Sciatic nerve (tissue), 2 donors: ENCODE measurements around the gene HPD. TPM values are rescaled to one million over a fixed set of nuclear protein-coding genes. Genes with fewer than 3 reads are reported as not detected.

Experiments
- ATAC-seq: fragments of 200-7000 bp; cut with Tn5 transposase; one replicate; pipeline ENCODE4 v1.9.1; 2020; ENCODE audit warnings: mild to moderate bottlenecking, moderate library complexity
- DNase-seq: peaks from one replicate; pipeline ENCODE4 v3.0.0-alpha.2; 2020; ENCODE audit warnings: low spot score
- intact Hi-C: fragments of 100-400 bp; cut with DNase I; formaldehyde crosslinking; loops from one replicate; pipeline ENCODE4 v1.14.2; 2022
- total RNA-seq: library from RNA; stranded (reverse); fragmentation: NEBNext Ultra II Directional; extraction: Animal tissue kit (Norgen Biotek cat#: 25700); gene quantifications from one replicate; pipeline ENCODE4 v1.2.1, GENCODE V29; 2021
- donor health status: DM: no; HTN: no; CAD: no.
- donor health status: DM: no; HTN: no; CAD: no.

Gene HPD
- total RNA-seq, 1 donor from 2014 or later = 0.40 TPM

DNA sequence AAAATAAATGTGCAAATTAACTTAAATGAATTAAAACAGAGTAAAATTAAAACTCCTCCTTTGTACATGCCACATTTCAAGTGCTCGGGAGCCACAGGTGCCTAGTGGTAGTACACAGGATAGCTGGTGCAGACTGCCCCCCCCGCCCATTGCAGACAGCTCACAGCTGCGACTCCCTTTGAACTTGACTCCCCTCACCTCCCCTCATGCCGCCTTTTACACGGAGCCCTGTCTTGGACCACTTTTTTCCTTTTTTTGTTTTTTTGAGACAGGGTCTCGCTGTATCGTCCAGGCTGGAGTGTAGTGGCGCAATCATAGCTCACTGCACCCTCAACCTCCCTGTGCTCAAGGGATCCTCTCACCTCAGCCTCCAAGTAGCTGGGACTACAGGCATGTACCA is 43.4 kb downstream of the HPD start:
- DNase-seq (no peak), ATAC-seq (no peak)
- intact Hi-C loops = no loop called here

DNA sequence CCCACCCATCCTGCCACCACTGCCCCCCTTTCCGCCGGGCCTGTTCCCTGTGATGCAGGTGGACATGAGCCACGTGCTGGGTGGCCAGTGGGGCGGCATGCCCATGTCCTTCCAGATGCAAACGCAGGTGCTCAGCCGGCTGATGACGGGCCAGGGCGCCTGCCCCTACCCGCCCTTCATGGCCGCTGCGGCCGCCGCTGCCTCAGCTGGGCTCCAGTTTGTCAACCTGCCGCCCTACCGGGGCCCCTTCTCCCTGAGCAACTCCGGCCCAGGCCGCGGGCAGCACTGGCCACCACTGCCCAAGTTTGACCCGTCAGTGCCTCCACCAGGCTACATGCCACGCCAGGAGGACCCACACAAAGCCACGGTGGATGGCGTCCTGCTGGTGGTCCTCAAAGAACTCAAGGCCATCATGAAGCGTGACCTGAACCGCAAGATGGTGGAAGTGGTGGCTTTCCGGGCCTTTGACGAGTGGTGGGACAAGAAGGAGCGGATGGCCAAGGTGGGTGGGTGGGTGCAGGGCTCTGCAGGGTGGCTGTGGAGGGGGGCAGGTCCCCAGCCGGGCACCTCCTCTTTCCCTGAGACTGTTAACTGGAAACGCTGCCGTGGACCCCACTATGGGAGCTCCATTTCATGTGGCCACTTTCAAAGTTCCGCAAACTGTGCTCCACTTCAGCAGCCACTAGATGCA is 44.1 kb downstream of the HPD start:
- DNase-seq = no peak
- intact Hi-C loops = no loop called here

DNA sequence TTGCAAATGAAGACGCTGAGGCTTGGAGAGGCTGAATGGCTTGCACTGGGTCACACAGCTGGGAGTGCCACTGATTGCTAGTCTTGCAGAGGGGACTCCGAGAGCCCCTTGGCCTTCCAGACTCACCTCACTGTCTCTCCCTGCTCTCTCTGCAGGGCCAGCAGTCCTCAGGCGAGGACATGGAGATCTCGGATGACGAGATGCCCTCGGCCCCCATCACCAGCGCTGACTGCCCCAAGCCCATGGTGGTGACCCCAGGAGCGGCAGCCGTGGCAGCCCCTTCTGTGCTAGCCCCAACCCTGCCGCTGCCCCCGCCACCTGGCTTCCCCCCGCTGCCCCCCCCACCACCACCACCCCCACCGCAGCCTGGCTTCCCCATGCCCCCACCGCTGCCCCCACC is 44.7 kb downstream of the HPD start:
- no peak for DNase-seq
- intact Hi-C loops = no loop called here
- no peak for ATAC-seq

More for the DNA sequence above, 44.1 kb downstream of the HPD start:
- no peak for ATAC-seq

DNA sequence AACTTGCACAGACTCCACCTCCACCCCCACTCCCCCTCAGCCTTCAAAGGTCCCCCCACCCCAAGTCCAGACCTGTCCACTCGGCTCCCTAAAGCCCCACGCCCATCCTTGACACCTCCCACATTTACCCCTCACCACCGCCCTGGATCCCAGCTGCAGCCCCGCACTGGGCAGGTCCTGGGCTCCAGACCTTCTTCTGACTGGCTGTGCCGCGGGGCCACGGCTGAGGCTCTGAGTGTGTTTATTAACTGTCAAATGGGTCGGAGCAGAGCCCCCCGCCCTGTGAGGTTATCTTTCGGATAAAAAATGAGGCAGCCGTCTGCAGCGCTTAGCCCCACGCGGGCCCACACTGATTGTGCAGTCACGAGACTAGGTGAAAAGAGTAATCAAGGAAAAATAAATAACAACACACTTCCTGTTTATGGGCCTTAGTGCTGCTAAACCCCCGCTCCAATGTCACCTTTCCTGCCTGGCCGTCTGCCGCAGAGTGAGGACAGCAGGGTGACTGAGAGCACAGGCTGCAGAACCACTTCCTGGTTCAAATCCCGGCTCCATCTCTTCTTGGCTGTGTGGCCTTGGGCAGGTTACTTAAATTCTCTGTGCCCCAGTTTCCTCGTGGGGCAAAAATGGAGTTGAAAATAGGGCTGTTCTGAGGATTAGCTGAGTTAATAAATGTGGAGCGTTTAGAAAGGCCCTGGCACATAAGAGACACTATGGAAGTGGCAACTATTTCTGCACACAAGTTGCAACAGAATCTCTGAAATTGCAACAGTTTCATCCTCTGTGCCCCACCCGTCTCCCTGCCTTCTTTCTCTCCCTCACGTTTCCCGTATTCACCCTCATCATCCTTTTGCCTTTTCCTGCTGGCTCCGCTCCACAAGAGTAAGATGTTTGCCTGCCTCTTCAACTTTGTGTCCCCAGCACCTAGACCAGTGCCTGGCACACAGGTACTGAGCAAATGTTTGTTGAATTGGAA is 45.5 kb downstream of the HPD start:
- no peak for ATAC-seq
- no peak for DNase-seq
- intact Hi-C loops = no loop called here

DNA sequence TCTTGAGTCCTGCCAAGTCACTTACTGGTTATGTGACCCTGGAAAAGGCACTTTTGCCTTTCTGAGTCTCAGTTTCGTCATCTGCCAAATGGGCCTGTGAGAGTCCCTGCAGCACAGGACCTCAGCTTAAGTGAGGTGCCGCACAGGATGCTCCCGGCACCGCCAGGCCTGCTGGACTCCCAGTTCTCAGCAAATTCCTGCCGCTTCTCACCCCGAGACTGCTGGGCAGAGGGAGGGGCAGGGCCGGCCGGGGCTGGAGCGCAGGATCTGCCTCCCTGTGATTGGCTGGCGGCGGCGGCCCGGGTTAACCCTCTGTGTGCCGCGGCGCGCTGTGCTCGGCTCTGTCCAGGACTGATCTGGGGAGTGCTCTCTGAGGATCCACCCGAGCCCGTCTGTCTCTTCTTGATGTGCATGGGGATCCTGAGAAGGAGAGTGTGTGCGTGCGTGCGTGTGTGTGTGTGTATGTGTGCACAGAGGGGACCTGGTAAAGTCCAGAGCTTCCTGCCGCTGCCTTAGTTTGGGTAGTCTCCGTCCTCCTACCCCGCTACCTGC is 46.3 kb downstream of the HPD start:
- DNase-seq (peak; percentile 84), ATAC-seq (peak; percentile 82)
- intact Hi-C loops = no loop called here

DNA sequence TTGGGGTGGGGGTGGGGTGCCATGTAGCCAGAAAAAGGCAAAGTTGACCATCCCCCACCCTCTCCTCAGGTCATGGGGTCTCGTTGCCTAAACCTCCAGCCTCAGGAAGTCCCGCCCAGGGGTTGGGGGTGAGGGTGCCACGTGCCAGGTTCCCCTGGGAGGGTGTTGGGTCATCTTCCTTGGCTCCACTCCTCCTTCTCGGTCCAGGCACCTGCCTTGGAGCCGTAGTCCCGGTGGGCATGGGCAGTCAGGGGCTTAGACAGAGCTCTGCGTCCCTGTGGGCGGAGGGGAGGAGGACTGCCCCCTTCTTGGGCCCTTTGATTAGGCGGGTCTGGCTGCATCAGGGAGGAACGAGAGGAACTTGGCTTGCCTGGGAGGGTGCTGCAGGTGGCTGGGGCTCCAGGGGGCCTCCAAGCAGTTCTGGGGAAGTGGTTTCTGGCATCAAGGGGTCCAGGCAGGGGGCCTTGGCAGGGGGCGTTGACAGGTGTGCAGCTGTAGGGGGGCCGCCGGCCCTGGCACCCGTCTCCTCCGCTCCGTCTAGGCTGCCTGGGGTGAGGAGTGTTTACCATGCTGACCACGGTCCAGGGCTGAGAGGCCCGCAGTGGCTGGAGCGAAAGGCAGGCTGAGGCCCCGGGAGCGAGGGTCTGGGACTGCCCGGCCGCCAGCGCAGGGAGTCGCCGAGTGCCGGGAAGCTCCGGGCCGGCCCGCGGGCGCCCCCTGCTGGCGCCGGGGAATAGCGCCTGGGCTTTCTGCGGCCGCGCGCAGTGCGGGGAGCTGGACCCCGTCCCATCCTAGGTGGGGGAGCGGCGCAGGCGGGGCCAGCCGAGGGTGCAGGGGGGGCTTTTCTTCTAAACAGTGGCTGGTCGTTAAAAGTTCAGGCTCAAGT is 47.0 kb downstream of the HPD start:
- intact Hi-C loops = loop anchor here (2.0 kb wide), 1 partner anchor 15 kb away; no protein-coding TSS in a partner anchor

DNA sequence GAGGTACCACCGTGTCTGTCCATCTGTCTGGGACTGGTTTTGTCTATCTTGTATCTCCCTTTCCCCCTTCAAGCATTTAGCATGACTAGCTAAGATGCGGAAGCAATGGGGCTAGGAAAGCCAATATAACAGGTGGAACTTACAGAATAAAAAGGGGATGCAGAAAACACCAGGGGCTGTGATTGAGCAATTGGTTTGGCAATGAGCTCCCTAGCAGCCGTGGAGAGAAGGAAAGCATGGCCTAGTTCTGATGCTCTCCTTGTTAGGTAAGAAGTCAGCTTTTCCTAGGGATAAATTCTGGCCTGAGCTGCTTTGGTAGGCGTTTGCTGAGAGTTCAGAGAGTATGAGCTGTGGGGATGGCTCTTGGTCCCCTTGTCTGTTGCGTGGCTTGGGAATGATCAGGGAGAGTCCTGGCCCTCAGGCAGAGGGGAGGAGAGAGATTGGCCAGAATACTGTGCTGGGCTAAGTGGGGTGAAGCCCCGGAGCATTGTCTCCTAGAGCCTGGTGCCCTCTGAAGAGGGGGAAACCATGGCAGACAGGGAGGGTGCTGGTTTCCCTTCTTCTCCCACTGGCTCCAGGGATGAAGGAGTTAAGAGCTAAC is 47.7 kb downstream of the HPD start:
- no peak for DNase-seq
- intact Hi-C loops = loop anchor here (2.0 kb wide), 1 partner anchor 14 kb away; no protein-coding TSS in a partner anchor
- ATAC-seq = no peak

More for the DNA sequence above, 47.0 kb downstream of the HPD start:
- ATAC-seq (peak; percentile 85), DNase-seq (peak; percentile 83)

DNA sequence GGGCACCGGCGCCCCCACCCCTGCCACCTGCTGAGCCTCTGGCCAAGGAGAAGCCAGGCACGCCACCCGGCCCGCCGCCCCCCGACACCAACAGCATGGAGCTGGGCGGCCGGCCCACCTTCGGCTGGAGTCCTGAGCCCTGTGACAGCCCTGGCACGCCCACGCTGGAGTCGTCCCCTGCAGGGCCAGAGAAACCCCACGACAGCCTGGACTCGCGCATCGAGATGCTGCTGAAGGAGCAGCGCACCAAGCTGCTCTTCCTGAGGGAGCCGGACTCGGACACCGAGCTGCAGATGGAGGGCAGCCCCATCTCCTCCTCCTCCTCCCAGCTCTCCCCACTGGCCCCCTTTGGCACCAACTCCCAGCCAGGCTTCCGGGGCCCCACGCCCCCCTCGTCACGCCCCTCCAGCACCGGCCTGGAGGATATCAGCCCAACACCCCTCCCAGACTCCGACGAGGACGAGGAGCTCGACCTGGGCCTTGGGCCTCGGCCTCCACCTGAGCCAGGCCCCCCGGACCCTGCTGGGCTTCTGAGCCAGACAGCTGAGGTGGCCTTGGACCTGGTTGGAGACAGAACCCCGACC is 48.3 kb downstream of the HPD start:
- intact Hi-C loops = loop anchor here (2.0 kb wide), 1 partner anchor 14 kb away; no protein-coding TSS in a partner anchor
- ATAC-seq (no peak), DNase-seq (peak; percentile 60)

DNA sequence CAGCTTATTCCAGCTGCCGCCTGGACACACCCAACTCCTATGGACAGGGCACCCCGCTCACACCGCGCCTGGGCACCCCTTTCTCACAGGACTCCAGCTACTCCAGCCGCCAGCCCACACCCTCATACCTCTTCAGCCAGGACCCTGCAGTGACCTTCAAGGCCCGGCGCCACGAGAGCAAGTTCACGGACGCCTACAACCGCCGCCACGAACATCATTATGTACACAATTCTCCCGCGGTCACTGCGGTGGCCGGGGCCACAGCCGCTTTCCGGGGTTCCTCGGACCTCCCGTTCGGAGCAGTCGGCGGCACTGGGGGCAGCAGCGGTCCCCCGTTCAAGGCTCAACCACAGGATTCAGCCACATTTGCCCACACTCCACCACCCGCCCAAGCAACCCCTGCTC is 48.9 kb downstream of the HPD start:
- intact Hi-C loops = loop anchor here (2.0 kb wide), 1 partner anchor 13 kb away; no protein-coding TSS in a partner anchor
- ATAC-seq (no peak), DNase-seq (peak; percentile 57)

DNA sequence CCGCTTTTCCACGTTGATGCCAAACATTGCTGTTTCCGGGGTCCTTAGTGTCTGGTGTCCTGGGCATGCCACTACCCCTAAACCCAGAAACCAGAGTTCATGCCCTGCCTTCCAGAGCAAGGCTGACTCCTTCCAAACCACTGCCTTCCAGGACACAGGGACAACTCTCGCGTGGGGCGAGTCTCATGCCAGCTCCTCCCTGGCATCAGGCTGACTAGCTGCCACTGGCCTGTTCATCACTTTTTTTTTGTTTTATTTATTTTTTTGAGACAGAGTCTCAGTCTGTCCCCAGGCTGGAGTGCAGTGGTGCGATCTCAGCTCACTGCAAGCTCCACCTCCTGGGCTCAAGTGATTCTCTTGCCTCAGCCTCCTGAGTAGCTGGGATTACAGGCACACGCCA is 50.0 kb downstream of the HPD start:
- no peak for ATAC-seq
- intact Hi-C loops = no loop called here
- no peak for DNase-seq

DNA sequence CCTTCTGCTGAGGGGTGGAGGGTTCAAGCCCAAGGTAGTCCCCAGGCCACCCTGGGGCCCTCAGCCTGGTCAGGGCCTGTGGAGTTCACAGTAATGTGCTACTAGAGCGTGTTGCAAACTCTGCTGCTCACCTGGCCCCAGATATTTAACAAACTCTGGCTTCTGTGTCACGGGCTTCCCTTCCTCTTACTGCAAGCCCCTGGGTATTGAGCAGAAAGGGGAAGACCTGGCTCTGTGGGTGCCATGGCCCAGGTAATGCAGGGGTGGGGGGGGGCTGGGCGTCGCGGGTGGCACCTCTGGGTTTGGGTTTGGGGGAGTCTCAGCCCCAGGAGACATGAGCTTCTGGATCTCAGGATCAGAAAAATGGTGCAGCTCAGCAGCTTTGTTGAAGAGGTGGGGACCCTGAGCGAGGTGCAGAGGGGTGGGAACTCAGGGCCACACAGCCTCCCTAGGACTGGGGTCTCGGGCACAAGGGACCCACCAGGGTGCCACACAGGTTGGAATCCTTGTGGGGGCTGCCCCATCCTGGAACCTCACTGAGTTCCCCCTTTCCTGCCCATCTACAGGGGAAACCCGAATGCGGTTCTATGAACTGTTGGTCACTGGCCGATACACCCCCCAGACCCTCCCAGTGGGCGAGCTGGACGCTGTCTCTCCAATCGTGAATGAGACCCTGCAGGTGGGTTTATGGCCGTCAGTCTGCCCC is 50.9 kb downstream of the HPD start:
- no peak for DNase-seq
- intact Hi-C loops = no loop called here
- no peak for ATAC-seq

DNA sequence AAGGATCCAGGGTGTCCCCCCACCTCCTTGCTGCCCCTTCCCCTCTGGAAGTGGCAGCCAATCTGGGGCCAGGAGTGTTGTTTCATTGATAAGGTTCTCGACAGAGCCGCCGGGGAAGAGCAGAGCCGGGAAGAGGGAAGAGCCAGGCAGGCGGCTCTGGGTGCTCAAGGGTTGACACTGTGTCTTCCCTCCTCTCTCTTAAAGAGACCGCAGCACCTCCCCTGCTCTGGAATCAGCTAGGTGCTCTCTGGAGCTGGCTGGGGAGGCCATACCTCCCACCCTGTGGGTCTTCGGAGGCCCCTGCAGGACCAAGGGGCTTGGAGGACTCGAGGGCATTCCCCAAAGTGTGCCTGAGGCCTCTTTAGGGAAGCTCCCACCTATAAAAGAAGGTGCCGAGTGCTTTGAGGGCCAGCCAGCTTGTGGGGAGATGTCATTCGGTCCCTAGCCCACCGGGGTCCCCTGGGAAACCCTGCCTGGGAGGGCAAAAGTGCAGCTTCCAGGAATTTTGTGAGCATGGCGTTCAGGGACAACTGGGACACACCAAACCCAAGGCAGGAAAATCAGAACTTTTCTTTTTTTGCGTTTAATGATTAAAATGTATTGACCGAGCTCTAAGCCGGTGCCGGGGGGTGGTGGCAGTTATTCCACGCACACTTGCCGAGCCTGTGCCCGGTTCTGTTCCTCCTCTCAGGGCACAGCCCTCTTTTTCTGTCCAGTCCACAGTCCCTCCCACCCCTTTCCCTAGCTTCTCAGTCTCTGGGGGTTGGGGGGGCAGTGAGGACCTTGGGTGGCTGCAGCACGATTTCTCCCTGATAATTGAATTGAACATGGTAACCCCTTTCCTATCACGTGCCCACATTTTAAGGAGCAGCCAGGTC is 51.9 kb downstream of the HPD start:
- ATAC-seq = peak; percentile 14
- intact Hi-C loops = no loop called here

DNA sequence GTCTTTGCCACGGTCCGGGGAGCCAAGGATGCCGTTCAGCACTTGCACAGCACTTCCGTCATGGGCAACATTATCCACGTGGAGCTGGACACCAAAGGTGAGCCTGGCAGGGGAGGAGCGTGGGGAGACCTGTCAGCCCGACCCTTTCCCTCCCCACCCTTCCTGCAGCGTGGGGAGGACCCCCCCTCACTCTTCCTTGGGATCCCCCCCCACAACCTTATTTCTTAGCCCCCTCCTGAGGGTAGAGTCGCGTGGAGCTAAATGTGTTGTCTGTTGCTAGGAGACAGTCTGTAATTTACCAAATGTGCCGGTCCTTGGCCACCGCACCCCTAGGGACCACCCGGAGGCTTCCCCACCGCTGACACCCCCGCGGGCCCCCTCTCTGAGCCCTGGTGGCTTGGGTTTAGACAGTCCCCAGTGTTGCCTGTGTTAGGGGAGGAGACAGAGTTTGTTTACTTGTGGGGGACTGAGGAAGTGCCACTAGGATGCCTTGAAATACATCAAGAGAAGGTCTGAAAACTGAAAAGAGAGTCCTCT is 52.6 kb downstream of the HPD start:
- intact Hi-C loops = no loop called here
- ATAC-seq (no peak), DNase-seq (no peak)

More for the DNA sequence above, 51.9 kb downstream of the HPD start:
- no peak for DNase-seq

DNA sequence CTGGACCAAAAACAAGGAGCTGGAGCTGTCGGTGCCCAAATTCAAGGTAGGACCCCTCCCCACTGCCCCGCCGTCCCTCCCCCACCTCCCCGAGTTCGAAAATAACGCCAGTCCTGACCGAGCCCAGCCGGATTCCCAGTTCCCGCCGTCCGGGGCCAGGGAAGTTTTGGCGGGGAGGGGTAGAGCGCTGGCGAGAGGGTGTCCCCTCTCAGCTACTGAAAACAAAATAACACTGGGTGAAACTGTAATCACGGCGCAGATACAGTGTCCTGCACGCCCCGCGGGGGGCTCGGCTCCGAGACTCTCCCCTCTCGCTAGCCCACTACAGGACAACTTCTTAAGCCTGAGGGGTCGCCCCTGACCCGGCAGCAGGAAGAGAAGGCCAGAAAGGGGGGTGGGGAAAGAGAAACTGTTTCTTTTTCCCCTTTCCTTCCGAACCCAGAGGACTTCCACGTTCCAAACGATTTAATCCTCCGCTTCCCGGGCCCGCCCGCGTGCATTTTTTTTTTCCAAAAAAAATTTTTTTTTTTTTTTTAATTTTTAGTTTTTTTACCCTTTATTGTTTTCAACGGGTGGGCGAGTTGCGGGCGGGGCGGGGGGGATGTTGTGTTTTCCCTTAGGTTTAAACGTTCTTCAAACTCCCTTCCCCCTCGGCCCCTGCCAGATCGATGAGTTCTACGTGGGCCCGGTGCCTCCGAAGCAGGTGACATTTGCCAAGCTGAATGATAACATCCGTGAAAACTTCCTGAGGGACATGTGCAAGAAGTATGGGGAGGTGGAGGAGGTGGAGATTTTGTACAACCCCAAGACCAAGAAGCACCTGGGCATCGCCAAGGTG is 53.3 kb downstream of the HPD start:
- intact Hi-C loops = no loop called here
- no peak for ATAC-seq
- DNase-seq = peak; percentile 64

DNA sequence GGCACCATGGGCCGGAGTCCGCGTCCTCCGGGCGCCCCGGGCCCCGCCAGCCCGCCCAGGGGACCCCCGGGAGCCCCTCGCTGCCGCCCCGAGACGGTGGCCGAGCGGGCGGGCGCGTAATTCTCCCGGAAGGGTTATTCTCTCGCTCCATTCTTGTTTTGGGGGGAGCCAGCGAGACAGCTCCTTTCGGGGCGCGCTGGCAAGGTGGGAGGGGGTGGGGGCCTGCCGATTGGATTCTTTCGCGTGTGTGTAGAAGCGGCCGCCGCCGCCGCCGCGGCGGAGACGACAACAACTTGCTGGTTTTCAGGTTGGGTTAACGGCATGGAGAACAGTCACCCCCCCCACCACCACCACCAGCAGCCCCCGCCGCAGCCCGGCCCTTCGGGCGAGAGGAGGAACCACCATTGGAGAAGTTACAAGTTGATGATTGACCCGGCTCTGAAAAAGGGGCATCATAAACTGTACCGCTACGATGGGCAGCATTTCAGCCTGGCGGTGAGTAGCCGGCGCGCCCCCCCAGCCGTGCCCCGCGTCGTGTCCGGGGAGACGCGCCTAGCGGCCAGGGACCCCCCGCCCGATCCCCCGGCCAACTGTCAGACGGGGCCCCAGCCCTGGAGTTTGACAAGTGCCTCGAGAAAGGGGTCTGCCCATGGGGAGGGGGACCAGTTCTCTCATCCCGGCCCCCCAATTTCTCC is 54.1 kb downstream of the HPD start:
- ATAC-seq (no peak), DNase-seq (peak; percentile 65)
- intact Hi-C loops = no loop called here
